MM.1S (cell line): ENCODE results near the gene ADGRE3.

Experiments used
- DNase-seq: peaks from one replicate; pipeline ENCODE4 v3.0.0-alpha.2; 2015
- H2AFZ ChIP-seq: fragments of 300-600 bp; sonication (generic); 2 replicates; pipeline ENCODE4 v1.6.0; 2016; ENCODE audit warnings: antibody characterized with exemption, low read length
- H3F3A ChIP-seq: fragments of 300-600 bp; sonication (generic); 2 replicates; pipeline ENCODE4 v1.6.1; 2016; ENCODE audit warnings: mild to moderate bottlenecking, antibody characterized with exemption, low read length, moderate library complexity, mixed read lengths; ENCODE audit not compliant: insufficient read depth
- H3K27ac ChIP-seq: fragments of 300-600 bp; sonication (generic); 2 replicates; pipeline ENCODE4 v1.5.1; 2016; ENCODE audit warnings: mild to moderate bottlenecking, low read length
- H3K27me3 ChIP-seq: fragments of 300-600 bp; sonication (generic); replicated peaks from 2 replicates; pipeline ENCODE4 v1.6.0; 2016; ENCODE audit warnings: low read length; ENCODE audit not compliant: insufficient read depth
- H3K36me3 ChIP-seq: fragments of 300-600 bp; sonication (generic); replicated peaks from 2 replicates; pipeline ENCODE4 v1.6.1; 2016; ENCODE audit warnings: mild to moderate bottlenecking, low read length, mixed read lengths; ENCODE audit not compliant: insufficient read depth
- H3K4me1 ChIP-seq: fragments of 300-600 bp; sonication (generic); 2 replicates; pipeline ENCODE4 v1.6.1; 2016; ENCODE audit warnings: low read length, mixed read lengths
- H3K4me2 ChIP-seq: fragments of 300-600 bp; sonication (generic); 2 replicates; pipeline ENCODE4 v1.6.0; 2016; ENCODE audit warnings: low read depth, low read length
- H3K4me3 ChIP-seq: fragments of 300-600 bp; sonication (generic); 2 replicates; pipeline ENCODE4 v1.5.1; 2016; ENCODE audit warnings: low read length, mixed read lengths
- H3K79me2 ChIP-seq: fragments of 300-600 bp; sonication (generic); 2 replicates; pipeline ENCODE4 v1.6.1; 2016; ENCODE audit warnings: mixed run types, low read length, mixed read lengths
- H3K9ac ChIP-seq: fragments of 300-600 bp; sonication (generic); 2 replicates; pipeline ENCODE4 v1.6.1; 2016; ENCODE audit warnings: low read length, mixed read lengths
- H3K9me2 ChIP-seq: fragments of 300-600 bp; sonication (generic); replicated peaks from 2 replicates; pipeline ENCODE4 v1.6.1; 2016; ENCODE audit warnings: mild to moderate bottlenecking, low read length, mixed read lengths; ENCODE audit not compliant: insufficient read depth
- H3K9me3 ChIP-seq: fragments of 300-600 bp; sonication (generic); replicated peaks from 2 replicates; pipeline ENCODE4 v1.6.1; 2016; ENCODE audit warnings: mild to moderate bottlenecking, low read length, mixed read lengths; ENCODE audit not compliant: insufficient read depth
- H4K20me1 ChIP-seq: fragments of 300-600 bp; sonication (generic); 2 replicates; pipeline ENCODE4 v1.6.1; 2016; ENCODE audit warnings: mild to moderate bottlenecking, low read length, moderate library complexity, mixed read lengths; ENCODE audit not compliant: insufficient read depth
- EZH2 ChIP-seq: fragments of 300-600 bp; sonication (generic); optimal IDR thresholded peaks from 2 replicates; pipeline ENCODE3; 2017; ENCODE audit warnings: low read depth, mild to moderate bottlenecking, antibody characterized with exemption, low read length, mixed read lengths
- EZH2phosphoT487 ChIP-seq: fragments of 300-600 bp; sonication (generic); IDR thresholded peaks from 2 replicates; pipeline ENCODE4 v1.6.1; 2018; ENCODE audit warnings: antibody characterized with exemption, low read length
- TF ChIP-seq, protein P1 (sequence below): fragments of 300-600 bp; sonication (generic); IDR thresholded peaks from 2 replicates; pipeline ENCODE4 v1.5.1; 2016; ENCODE audit warnings: antibody characterized with exemption, low read length, mixed read lengths

Gene ADGRE3

DNA sequence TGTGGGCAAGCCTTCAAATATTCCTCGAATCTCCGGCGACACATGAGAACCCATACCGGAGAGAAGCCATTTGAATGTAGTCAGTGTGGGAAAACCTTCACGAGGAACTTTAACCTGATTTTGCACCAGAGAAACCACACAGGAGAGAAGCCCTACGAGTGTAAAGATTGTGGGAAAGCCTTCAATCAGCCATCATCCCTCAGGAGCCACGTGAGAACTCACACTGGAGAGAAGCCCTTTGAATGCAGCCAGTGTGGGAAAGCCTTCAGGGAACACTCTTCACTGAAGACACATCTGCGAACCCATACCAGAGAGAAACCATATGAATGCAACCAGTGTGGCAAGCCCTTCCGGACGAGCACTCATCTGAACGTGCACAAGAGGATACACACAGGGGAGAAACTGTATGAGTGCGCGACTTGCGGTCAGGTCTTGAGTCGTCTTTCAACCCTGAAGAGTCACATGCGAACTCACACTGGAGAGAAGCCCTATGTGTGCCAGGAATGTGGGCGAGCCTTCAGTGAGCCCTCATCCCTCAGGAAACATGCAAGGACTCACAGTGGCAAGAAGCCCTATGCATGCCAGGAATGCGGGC, 44.0 kb upstream of the ADGRE3 start:
- H3K4me3 ChIP-seq = no peak overlapping the region
- H3K9me2 ChIP-seq = no peaks in the 10 kb centered on the region
- no peaks in the 10 kb centered on the region for H3K9me3 ChIP-seq
- H3K4me1 ChIP-seq = no peaks in the 10 kb centered on the region
- no peaks in the 10 kb centered on the region for H4K20me1 ChIP-seq
- TF ChIP-seq, protein P1, sequence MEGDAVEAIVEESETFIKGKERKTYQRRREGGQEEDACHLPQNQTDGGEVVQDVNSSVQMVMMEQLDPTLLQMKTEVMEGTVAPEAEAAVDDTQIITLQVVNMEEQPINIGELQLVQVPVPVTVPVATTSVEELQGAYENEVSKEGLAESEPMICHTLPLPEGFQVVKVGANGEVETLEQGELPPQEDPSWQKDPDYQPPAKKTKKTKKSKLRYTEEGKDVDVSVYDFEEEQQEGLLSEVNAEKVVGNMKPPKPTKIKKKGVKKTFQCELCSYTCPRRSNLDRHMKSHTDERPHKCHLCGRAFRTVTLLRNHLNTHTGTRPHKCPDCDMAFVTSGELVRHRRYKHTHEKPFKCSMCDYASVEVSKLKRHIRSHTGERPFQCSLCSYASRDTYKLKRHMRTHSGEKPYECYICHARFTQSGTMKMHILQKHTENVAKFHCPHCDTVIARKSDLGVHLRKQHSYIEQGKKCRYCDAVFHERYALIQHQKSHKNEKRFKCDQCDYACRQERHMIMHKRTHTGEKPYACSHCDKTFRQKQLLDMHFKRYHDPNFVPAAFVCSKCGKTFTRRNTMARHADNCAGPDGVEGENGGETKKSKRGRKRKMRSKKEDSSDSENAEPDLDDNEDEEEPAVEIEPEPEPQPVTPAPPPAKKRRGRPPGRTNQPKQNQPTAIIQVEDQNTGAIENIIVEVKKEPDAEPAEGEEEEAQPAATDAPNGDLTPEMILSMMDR = no peak
- TF ChIP-seq EZH2 (no peak), EZH2phosphoT487 (no peak)
- no peak overlapping the region for H3K9ac ChIP-seq
- H3K27ac ChIP-seq = no peak overlapping the region
- H2AFZ ChIP-seq = no peak overlapping the region
- H3F3A ChIP-seq = no peaks in the 10 kb centered on the region
- 0 out of 2 replicates have a peak, but pooled peaks cover 2% of the 10 kb centered on the region for H3K27me3 ChIP-seq
- H3K79me2 ChIP-seq = no peaks in the 10 kb centered on the region
- H3K4me2 ChIP-seq = no peak overlapping the region
- no peak for DNase-seq
- H3K36me3 ChIP-seq = 0 out of 2 replicates have a peak, but pooled peaks cover 3% of the 10 kb centered on the region

DNA sequence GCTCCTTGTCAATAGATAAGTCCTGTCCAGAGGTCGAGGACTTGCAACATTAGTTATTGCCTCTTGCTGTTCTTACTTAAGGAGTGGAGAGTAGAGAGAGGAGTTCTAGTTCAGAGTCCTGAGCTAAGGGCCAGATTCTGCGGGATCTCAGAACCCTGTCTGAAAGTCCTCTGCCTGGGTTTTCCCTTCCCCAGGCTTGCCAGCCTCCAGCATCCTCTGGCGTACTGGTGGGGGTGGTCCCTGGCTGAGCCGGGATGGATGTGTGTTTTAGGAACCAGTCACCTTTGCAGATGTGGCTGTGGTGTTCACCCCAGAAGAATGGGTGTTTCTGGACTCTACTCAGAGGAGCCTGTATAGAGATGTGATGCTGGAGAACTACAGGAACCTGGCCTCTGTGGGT, 41.2 kb upstream of the ADGRE3 start:
- Histone ChIP-seq H3K79me2 (no peaks in the 10 kb centered on the region), H3K4me1 (no peaks in the 10 kb centered on the region), H3K4me3 (no peak overlapping the region), H3K4me2 (no peak overlapping the region), H4K20me1 (no peaks in the 10 kb centered on the region), H3F3A (no peaks in the 10 kb centered on the region), H3K9ac (no peak overlapping the region), H3K27ac (no peak overlapping the region), H3K27me3 (no peaks in the 10 kb centered on the region), H2AFZ (no peak overlapping the region), H3K36me3 (0 out of 2 replicates have a peak, but pooled peaks cover 3% of the 10 kb centered on the region), H3K9me3 (no peaks in the 10 kb centered on the region), H3K9me2 (no peaks in the 10 kb centered on the region)
- no peak for TF ChIP-seq EZH2
- TF ChIP-seq, protein P1 = no peak
- TF ChIP-seq EZH2phosphoT487 = no peak
- DNase-seq = no peak

DNA sequence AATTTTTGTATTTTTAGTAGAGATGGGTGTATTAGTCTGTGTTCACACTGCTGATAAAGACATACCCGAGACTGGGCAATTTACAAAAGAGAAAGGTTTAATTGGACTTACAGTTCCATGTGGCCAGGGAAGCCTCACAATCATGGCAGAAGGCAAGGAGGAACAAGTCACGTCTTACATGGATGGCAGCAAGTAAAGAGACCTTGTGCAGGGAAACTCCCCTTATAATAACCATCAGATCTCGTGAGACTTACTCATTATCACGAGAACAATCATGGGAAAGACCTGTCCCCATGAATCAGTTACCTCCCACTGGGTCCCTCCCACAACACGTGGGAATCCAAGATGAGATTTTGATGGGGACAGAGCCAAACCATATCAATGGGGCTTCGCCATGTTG, 29.8 kb upstream of the ADGRE3 start:
- TF ChIP-seq EZH2phosphoT487 (no peak), EZH2 (no peak)
- TF ChIP-seq, protein P1 = no peak
- Histone ChIP-seq H3K36me3 (no peaks in the 10 kb centered on the region), H3K9me3 (no peaks in the 10 kb centered on the region), H3K4me2 (no peak overlapping the region), H3K27me3 (no peaks in the 10 kb centered on the region), H4K20me1 (no peaks in the 10 kb centered on the region), H3K4me3 (no peak overlapping the region), H3K27ac (no peak overlapping the region), H3K79me2 (no peaks in the 10 kb centered on the region), H3K4me1 (no peaks in the 10 kb centered on the region), H3K9me2 (no peaks in the 10 kb centered on the region), H3F3A (no peaks in the 10 kb centered on the region), H2AFZ (no peak overlapping the region), H3K9ac (no peak overlapping the region)
- no peak for DNase-seq
